Skeletal muscle satellite cell (primary cell): ENCODE results near the gene FKBP6. TPM values are rescaled to one million over a fixed set of nuclear protein-coding genes. Genes with fewer than 3 reads are reported as not detected.

ENCODE experiments used
- small RNA-seq: library from RNA; depleted of rRNA; stranded (forward); fragments of <200 nt; gene quantifications from one replicate; pipeline ENCODE3, GENCODE V24; 2012

The FKBP6 gene

Small RNAs within 50 kb of the gene (small RNA-seq; reads per million reads assigned to genes)
- not detected for gene RF00019
- not detected for gene RNU6-1080P
